GM19324 (cell line): Measurements from ENCODE around the gene TBC1D4.
"Not testable (repeated sequence)": the region's sequence is repeated elsewhere in the genome, so short reads cannot be mapped to it uniquely, and the experiment has no call there.

Experiments used
- ATAC-seq: cut with Tn5 transposase; IDR thresholded peaks from one replicate; pipeline ENCODE4 v1.9.1; 2021; ENCODE audit warnings: mild to moderate bottlenecking, moderate library complexity; ENCODE audit not compliant: unreplicated experiment, low FRiP score

The TBC1D4 gene

DNA sequence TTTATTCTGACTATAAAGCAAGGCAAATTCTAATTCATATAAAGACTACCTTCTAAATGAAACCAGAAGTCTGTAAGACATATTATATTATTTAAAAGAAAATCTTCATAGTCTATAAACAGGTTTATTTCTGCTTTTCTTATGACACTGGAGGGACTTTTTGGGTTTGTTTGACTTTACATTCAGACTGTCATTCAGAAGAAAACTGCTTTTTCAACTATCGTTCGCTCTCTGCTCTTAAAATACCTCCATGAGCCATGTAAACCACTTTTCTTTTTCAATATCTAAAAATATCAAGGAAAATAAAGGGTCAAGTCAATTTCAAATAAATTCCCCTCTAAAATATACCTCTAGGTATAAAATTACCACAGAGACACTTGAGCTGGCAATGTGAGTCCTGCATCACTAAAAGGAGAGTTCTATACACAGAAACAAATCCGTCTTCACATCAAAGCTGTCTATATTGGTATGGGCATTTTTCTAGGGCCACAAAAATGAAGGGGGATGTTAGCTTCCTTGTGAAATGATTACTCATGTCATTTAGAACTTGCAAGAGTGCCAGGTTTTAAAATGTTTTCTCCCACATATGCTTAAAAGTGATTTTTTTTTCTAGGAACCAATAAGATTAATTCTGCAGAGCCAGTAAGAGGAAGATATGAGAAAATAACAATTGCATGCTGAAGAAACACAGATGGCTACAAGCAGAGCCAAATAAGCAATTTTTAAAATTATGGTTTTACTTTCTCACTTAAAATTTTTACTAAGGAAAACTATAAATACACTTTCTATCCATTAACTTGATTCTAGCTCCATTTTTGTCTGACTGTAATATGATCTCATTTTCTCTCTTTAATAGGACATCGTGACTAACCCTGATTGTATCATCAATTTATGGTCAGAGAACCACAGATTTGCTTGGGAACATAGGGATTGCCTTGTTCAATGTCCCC lies 181.8 kb downstream of the TBC1D4 start:
- peak; percentile 56 for ATAC-seq

DNA sequence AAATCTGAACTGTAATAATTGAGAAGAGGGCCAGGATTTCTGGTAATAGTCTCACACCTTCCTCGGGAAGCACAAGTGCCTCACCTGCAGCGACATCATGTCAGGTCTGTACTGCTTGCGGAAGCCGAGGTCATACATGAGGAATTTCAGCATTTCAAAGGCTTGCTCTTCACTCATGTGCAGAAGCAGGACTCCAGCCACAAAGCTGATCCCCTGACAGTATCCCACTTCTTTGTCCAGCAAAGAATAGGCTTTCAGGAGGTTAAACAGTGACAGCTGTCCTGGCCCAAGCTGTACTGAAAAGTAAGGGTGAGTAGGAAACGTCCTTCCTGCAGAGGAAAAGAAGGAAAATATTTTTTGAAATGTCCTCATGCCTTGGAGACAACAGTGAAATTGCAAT lies 182.7 kb downstream of the TBC1D4 start:
- ATAC-seq: no peak

DNA sequence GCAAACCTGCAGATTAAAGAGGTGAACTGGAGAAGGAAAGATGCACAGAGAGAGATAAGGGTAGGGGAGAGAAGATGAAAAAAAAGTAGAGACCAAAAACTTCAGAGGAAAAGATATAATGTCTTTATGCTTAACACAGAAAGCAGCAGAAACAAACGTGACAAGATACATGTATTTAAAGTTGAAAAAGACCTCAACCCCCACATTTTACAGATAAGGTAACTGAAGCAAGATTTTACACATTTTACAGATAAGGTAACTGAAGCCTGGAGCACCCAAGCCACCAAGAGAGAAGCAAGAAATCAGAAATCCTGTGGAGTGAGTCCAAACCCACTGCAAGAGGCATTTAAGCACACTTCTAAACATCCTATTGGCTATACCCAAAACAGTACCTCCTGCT lies 185.3 kb downstream of the TBC1D4 start:
- ATAC-seq: no peak

DNA sequence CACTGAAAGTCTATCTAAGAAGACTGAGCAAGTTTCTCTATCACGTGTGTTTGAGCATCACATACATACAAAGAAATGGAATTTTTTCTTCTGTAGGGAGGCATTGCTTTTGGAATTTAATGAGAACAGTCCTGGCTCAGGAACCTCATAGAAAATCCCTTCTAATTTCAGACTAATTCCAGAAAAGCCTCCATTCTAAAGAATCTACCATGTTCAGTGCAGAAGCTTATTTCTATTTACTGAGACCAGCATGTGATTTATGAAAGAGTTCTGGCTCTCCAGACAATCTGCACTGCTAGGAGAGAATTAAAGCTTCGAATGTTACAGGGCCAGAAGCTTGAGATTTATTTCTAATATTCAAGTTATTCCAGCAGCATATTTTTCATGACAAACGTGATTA lies 186.8 kb downstream of the TBC1D4 start:
- no peak for ATAC-seq

DNA sequence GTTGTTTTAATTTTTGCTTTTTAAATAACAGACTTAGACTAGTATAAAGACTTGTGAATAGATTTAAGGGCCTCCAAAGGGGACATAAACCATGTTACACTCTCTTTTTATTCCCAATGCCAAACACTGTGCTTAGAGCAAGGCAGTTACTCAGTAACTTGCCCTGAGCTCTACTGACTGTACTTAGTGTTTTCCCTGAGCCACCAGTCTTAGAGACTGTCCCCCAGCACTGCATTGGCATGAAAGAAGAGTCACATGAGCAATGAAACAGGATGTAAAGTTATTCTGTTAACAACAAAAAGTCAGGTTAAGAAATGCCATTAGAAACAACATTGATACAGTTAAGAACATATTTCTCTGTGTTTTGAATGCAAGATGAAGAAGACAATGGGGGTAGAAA lies 187.9 kb downstream of the TBC1D4 start:
- no peak for ATAC-seq

DNA sequence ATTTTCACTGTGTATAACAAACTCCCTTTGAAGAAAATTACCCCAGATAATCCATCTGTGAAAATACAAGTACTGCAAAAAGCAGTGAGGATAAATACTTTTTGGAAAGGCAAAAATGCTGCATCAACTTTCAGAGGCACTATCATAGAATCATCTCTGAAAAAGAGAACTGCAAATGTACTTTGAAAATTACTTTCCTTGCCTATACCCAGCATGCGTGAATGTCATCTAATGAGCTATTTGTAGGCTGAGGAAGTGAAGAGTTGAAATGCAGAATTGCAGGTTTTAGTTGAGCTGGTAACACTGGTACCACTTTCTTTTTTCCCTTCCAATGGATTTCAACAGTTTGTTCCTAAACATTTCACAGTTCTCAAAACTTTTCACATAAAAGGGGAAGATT lies 196.7 kb downstream of the TBC1D4 start:
- ATAC-seq: peak; percentile 64

DNA sequence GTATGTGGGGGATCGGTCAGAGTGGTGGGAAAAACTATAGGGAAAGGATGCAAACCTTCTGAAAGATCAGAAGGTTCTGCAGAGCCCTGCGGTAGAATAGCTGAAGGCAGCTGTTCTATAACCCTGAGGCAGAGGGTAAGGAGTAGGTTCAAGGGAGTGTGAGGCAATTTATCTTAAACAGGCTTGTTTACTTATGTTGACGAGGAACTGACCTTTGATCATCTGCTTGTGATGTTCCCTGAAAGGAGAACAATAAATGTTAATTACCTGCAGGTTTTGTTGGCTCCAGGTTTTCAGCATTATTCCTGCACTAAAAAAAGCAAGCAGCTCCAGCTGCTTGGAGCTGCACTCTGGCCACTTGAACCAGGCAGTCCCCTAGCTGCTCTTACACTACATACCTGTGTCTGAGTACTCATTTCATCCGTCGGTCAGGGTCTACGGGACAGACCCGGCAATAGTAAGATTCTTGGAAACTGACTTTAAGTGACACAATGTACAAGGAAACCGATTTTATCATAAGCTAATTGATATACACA lies 202.1 kb downstream of the TBC1D4 start:
- ATAC-seq: no peak

DNA sequence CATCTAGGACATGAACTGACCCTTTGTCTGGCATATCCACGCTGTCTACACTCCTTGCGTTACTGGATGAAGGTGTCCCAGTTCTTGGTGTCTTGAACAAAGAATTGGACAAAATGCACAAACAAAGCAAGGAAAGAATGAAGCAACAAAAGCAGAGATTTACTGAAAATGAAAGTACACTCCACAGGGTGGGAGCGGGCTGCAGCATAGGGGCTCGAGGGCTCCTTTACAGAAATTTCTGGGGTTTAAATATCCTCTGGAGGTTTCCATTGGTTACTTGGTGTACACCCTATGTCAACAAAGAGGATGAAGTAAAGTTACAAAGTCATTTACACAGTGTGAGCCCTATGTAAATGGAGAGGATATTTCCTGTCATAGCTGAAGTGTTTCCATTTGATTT lies 208.3 kb downstream of the TBC1D4 start:
- not testable (repeated sequence) for ATAC-seq

DNA sequence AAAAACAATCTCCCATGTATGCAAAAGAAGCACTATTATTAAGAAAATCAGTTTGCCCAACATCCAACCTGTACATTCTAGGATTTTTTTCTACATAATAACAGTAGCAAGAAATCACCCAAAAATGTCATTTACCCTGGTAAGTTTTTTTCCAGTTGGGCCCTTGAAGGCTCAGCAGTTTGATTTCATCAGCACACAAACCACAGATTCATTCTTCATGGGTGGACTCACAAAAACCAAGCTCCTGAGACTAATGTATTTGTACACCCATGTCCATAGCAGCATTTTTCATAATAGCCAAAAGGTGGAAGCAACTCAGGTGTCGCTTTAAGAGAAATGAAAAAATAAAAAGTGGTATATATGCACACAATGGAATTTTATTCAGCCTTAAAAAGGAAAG lies 210.1 kb downstream of the TBC1D4 start:
- ATAC-seq: no peak

DNA sequence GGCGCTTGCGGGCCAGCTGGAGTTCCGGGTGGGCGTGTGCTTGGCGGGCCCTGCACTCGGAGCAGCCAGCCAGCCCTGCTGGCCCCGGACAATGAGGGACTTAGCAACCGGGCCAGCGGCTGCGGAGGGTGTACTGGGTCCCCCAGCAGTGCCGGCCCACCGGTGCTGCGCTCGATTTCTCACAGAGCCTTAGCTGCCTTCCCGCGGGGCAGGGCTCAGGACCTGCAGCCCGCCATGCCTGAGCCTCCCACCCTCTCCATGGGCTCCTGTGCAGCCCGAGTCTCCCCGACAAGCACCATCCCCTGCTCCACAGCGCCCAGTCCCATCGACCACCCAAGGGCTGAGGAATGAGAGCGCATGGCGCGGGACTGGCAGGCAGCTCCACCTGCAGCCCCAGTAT lies 213.5 kb downstream of the TBC1D4 start:
- ATAC-seq: not testable (repeated sequence)

DNA sequence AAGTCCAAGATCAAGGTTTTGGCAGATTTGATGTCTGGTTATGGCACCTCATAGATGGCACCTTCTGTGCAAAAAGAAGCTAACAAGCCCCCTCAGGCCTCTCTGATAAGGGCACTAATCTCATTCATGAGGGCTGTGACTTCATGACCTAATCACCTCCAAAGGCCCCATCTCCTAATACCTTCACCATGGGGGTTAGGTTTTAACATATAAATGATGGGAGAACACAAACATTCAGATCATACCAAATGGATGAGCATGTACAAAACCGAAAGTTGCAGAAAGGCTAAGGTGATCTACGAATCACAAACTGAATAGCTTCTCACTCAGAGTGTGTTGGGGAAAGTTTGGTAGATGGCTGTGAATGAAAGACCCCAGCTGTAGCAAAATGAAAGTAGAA lies 217.4 kb downstream of the TBC1D4 start:
- no peak for ATAC-seq

DNA sequence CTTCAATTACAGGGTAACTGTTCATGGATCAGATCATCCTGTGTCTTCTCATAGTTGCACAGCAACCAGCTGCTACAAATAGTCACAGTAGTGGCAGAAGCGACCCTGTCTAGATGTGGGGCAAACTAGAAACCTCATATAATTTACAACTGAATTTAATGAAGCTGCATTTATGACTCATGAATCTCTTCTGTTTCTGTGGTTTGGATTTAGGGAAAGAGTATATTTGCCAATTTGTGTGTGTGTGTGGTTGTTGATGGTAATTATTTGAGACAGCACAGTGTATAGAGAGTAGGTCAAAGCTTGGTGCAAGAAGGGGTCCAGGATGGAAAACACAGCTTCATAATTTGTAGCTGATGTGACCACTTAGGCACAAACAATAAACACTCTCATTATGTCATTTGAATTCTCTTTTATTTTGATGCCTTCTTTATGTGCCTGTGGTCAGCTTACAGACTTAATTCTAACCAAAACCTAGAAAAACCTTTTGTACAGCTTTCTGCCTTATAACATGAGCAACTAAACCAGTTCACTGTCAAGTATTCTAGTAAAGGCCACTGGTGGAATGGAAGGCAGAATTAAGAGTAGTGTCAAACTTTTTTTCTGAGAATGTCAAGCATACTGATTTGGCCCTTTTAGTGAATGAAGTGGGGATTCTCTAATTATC lies 218.1 kb downstream of the TBC1D4 start:
- ATAC-seq: no peak

DNA sequence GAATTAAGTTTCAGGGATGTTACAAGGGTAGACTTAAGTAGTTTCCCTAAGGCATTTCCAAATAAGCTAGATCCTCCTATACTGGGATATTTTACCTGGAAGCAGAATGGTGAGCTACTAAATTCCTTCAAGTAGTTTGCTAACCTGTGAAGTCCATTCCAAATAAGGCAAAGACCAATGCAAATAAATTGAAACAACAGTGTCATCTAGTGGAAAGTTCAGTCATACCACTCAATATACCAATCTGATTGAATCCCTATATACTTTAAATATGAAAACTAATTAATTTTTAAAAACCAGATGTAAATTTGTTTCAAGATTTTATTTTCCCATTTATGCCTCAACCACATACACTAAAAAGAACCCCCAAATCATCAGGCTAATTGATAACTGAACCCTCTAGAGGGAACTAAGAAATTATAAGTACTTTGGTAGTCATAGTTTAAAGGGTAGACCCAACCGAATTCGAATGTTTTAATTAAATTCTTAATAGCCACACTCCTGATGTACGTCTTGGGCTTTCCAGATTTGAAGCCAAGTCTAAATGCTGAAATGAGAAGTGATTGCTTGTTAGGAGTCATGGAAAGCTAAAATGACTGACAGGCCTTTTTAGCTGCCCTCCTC lies 223.7 kb downstream of the TBC1D4 start:
- ATAC-seq: no peak

DNA sequence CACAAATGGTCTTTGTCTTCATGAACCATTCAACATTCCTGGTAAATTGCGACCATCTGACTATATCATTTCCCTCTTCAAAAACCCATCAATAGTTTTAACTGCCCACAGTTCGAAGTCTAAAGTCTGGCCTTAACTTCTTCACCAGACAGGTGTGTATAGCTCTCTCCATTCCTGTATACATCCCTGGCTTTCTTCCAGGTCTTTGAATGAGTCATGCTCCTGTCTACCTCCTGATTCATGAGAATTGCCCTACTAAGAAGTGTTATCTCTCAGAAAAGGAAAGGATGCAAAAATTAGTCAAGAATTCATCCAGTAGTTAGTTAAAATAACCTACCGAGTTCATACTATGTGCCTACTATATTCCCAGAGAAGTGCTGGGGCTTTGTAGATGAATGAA lies 225.0 kb downstream of the TBC1D4 start:
- no peak for ATAC-seq

DNA sequence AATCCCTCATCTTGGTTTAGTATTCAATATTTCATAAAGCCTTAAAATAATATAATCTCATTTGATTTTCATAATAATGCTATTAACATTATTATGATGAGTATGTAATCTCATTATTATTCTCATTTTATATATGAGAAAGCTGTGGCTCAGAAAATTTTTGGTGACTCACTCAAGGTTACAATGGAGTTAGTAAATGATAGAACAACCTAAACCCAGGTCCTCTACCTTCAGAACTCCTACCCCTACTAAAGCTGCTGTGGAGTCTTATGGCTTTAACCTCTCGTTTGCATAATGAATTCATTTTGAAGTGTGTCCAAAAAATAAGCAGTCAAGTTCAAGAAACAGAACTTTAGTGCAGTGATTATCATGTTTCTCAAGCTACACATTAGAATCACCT lies 226.3 kb downstream of the TBC1D4 start:
- no peak for ATAC-seq

DNA sequence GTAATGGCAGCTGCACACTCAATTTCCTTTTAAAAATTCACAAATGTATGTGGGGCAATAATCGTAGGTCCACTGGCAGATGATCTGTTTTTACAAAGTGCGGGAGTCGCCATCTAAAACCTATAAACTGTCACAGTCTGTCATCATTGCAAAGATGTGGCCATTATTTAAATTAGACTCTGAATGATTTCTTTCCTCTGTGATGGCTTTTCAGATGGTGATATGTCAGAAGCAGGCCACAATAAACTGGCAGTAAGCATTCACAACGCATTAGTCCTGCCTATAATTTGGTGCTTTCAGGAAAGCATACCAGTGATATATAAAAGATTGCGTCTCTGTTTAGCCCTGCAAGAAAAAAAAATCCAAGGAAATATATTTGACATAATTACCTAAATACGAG lies 226.8 kb downstream of the TBC1D4 start:
- no peak for ATAC-seq

DNA sequence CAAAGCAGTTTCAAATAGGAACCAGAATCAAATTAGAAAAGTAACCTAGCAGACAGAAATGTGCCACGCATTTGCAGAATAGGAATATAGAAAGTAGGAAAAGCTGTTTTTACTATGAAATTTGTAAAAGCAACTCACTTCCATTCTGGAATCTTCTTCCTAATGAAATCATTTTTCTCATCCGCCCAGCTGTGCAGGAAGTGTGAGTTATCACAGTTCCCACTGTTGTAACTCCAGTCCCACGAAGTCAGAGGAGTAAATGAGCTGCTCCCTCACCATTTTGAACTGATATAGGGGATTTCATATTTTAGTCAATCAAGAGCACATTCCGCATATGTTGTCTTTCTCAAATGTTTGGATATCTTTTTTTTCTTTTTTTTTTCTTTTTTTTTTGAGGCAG lies 230.8 kb downstream of the TBC1D4 start:
- ATAC-seq: no peak

DNA sequence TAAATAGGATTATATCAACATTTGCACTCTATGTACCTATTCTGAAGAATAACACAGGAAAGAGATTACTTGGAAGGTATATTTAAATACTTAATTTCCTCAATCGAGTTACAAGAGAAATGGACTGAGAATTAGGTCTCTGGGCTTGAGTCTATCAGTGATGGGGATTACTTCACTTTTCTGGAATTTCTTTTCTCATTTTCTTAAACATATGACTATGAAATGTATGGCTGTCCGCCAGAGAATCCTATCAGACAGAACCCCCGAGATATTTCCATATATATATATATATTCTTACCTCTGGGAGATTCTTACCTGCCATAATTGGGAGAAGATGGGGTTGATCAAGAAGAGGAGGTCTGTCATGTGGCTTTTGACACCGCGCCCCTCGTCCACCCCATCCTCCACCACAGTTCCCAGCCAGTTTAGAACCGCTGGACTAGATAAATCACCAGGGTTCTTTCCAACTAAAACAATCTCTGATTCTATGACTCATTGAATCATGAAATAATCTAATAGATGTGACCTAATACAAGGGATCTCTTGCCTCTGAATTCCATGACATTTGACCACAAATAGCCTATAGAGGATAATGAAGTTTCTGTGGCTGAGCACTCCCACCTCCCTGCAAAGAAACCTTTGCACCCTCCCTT lies 231.3 kb downstream of the TBC1D4 start:
- no peak for ATAC-seq

DNA sequence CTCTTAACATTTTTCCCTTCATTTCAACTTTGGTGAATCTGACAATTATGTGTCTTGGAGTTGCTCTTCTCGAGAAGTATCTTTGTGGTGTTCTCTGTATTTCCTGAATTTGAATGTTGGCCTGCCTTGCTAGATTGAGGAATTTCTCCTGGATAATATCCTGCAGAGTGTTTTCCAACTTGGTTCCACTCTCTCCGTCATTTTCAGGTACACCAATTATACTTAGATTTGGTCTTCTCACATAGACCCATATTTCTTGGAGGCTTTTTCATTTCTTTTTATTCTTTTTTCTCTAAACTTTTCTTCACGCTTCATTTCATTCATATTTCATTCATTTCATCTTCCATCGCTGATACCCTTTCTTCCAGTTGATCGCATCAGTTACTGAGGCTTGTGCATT lies 236.4 kb downstream of the TBC1D4 start:
- ATAC-seq: not testable (repeated sequence)

DNA sequence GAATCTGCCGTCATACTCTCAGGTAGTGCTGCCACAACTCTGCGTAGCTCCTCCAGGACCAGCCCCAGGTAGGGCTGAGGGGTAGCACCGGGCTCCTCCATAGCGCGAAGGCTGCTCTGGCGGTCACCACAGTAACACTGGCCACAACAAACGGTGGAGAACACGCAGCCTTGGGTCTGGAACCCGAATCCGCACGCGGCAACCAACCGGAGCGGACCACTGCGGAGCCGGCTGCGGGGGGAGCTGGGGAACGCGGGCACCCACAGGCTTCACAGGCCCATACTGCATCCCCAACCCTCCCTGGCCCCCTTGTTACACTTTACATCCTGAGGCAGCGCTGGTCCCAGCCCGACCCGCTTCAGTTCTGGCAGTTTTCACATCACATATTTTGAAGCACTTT lies 241.7 kb downstream of the TBC1D4 start:
- ATAC-seq: not testable (repeated sequence)

DNA sequence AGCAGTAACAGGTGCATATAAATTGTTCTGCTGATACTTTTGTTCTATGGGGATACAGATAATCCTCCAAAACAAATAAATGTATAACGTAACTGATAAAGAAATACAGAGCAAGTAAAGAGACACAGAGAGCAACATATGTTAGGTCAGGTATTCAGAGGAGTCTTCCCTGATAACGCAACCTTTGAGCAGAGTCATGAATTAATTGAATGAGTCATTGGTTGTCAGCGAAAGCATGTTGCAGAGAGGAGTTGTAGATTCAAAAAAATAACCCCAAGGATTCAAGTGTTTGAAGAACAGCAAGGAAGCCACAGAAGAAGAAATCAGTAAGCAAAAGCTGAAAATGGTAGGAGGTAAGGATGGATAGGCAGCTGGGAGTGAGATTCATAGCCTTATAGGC lies 245.2 kb downstream of the TBC1D4 start:
- no peak for ATAC-seq
